Middle frontal gyrus (tissue), 1 donor: ENCODE results near the gene CACNG7.

Source experiments
- DNase-seq: peaks from one replicate; pipeline ENCODE4 v3.0.0-alpha.2; 2015; ENCODE audit warnings: low spot score; ENCODE audit errors: extremely low spot score

The CACNG7 gene

DNA sequence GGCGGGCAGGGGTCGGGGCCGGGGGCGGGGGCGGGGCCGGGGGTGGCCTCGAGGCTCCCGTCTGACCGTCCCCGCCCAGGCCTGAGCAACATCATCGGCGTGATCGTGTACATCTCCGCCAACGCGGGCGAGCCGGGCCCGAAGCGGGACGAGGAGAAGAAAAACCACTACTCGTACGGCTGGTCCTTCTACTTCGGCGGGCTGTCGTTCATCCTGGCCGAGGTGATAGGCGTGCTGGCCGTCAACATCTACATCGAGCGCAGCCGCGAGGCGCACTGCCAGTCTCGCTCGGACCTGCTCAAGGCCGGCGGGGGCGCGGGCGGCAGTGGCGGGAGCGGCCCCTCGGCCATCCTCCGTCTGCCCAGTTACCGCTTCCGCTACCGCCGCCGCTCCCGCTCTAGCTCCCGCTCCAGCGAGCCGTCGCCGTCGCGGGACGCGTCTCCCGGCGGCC, 72.9 kb downstream of the CACNG7 start:
- DNase-seq: no peak

DNA sequence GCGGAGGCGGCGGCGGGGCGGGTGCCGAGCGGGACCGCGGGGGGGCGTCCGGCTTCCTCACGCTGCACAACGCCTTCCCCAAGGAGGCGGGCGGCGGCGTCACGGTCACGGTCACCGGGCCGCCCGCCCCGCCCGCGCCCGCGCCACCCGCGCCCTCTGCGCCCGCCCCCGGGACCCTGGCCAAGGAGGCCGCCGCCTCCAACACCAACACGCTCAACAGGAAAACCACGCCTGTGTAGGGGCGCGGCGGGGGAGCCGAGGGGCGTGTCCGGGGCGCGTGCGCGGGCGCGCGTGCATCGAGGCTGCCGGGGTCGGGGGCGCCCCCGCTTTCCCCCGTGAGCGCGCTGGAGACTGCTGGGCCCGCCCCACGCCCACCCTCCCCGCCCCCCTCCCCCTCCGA, 73.5 kb downstream of the CACNG7 start:
- no peak for DNase-seq

DNA sequence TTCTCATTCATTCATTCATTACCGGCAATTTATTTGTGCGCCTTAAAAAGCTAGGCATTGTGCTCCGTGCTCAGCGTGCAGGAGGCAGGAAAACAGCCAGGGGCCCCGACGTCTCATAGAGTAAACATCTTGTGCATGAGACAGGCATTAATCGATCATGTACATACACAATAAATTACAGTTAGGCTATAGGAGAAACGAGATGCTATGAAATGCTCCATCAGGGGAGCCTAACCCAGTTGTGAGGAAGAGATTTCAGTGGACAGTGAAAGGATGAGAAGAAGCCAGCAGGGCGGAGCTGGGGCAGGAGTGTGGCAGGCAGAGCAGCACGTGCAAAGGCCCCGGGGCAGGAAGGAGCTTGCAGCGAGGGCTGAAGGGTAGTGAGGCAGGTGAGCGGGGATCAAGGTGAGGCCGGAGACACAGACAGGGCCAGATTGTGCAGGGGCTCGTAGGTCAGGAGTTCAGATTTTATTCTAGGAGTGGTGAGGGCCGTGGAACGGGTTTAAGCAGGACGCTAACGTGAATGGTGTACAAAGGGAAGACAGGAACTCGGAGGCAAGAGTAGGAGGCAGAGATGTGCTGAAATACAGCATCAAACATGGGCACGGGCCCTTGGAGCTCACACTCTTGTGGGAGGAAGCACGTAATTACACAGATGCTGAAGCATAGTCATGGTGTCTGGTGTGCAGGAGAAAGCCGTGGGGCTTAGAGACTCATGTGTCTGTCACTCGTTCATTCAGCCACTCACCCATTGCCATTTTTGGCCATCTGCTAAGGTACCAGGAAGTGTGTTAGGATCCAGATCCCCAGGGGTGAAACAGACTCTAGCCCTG, 74.6 kb downstream of the CACNG7 start:
- DNase-seq: no peak

DNA sequence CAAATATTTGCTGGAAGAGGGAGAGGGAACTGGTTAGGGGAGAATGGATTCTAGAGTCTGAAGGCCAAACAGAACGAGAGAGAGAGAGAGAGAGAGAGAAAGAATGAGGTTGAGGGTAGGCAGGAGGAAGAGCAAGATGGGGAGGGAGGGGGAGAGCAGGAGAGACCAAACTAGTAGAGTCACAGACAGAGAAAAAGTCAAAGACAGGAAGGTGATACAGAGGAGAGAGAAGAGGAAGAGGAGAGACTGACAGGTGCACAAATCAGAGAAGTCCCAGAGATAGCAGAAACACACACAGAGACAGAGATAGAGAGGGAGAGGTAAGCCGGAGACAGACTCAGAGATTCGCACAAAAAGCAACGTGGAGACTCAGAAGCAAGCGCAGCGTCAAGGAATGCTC, 76.8 kb downstream of the CACNG7 start:
- no peak for DNase-seq

DNA sequence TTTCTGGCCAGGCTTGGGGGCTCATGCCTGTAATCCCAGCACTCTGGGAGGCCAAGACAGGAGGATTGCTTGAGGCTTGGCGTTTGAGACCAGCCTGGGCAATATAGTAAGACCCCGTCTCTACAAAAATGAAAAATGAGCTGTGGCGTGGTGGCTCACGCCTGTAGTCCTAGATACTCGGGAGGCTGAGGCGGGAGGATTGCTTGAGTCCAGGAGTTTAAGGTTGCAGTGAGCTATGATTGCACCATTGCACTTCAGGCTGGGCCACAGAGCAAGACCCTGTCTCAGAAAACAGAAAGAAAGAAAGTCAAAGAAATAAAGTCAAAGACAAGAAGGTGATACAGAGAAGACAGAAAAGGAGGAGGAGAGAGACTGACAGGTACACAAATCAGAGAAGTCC, 79.9 kb downstream of the CACNG7 start:
- no peak for DNase-seq

DNA sequence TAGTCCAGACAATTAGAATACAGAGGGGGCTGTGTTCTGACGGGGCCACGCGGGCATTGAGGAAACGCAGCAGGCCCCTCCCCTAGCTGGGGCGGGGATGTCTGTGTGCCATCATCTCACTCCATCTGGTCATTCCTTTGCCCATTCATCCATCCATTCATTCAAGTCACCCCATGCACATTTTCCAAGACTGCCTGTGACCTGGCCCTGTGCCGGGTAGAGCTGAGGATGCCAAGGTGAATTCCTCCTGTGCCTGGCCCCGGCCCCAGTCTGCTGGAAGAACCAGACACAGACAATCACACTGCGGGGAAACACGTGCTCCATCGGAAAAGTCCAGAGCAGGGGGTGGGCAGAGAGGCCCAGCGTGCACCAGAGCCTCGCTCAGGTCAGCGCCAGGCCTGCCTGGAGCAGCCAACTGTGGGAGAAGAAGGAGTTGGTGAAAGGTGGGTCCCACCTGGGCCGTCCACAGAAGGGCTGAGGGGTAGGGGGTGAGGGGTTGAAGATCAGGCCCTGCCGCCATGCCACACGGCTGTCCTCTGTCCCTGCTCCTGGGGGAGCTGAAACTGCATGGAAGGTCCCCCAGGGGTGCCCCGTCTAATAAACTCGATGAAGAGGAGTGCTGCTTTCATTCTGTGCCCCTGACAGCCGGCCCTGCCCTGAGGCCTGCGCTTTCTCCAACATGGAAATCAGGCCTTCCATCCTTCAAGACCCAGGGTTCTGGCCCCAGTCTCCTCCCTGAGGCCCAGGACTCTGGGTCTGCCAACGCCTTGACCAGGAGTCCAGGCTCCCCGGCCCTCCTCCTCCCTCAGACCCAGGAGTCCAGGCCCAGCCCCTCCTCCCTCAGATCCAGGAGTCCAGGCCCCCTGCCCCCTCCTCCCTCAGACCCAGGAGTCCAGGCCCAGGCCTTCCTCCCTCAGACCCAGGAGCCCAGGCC, 80.8 kb downstream of the CACNG7 start:
- DNase-seq: no peak

DNA sequence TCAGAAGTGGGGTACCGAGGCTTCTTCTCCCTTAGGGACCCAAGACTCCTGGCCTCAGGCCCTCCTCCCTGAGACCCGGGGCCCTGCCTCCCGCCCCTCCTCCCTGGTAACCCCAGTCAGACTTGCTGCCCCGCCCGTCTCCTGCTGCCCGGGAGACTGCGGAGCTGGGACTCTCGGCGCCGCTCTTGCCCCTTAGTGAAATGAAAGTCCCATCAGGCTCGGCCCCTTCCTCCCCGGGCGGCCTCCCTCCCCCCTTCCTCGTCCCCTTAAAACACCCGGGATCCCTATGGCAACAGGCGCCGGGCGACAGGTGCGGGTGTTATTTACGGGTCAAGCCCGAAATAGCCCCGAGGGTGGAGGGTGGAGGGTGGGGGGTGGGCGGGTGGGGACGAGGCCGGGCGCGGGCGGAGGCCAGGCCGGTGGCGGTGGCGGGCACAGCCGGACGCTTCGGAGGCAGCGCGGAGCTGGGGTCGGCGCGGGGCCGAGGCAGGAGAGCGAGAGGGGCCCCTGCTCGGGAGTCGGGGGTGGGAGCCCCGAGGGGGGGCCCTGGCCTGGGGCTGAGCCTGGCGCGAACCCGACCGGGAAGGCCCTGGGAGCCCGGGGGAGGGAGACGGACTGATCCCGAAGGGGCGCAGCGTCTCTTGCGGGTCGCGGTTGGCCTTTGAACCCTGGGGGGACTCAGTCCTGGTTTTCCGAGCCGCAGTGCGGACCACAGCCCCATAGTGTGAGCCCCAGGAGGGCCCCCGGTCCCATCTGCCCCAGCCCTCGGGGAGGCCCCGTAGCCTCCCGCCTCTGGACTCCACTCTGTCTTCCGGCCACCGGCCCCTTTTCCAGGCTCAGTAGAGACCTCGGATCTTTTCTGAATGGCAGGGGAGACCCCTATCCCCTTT, 82.4 kb downstream of the CACNG7 start, which contains the start of gene CACNG6:
Gene CACNG6 (plus strand): TSS at position 414 of the 890 bp plus-strand sequence. CDS start 1,241 bp downstream, outside the sequence.
- no peak for DNase-seq

DNA sequence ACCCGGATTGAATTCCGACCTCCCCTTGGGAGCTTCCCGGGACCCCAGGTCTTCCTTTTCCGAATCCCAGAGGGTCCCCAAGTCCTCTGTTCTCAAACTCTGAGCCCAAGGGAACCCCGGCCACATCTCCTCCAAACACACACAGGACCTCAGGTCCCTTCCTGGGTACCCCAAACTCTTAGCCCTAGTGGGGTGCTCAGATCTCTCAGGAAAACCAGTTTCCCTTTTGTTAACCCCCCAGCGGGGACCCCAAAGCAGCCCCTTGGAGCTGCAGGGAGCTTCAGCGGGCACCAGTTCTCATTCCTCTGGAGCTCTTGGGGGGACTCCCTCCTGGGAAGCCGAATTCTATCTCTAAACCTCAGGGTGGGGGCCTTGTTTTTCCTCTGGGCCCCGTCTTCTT, 83.1 kb downstream of the CACNG7 start:
- no peak for DNase-seq

DNA sequence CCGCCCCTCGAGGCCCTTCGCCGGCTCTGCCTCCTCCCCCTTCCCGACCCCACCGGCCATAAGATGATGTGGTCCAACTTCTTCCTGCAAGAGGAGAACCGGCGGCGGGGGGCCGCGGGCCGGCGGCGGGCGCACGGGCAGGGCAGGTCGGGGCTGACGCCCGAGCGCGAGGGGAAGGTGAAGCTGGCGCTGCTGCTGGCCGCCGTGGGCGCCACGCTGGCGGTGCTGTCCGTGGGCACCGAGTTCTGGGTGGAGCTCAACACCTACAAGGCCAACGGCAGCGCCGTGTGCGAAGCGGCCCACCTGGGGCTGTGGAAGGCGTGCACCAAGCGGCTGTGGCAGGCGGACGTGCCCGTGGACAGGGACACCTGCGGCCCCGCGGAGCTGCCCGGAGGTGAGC, 83.7 kb downstream of the CACNG7 start:
- DNase-seq: no peak

DNA sequence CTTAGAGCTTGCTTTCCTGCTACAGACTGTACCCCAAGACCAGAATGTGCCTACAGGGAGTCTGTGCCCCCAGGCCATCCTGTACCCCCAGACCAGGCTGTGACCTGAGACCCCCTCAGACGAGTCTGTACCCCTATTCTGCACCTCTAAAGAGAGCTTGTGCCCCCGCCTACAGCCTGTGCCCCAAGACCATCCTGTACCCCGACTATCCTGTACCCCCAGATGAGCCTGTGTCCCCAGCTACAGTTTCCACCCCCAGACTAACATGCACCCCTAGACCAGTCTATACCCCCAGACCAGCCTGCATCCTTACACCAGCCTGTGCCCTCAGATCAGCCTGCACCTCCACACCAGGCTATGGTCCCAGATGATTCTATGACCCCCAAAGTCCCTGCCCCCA, 84.4 kb downstream of the CACNG7 start:
- no peak for DNase-seq
